CD4-positive, alpha-beta T cell treated with Interleukin-17A for 4 hours (primary cell): ENCODE measurements around the gene ARHGAP23.
"Not testable (repeated sequence)": the region's sequence is repeated elsewhere in the genome, so short reads cannot be mapped to it uniquely, and the experiment has no call there.

Experiments
- DNase-seq: peaks from one replicate; pipeline ENCODE4 v3.0.0-alpha.2; 2020; ENCODE audit warnings: mixed read lengths

ARHGAP23 gene

DNA sequence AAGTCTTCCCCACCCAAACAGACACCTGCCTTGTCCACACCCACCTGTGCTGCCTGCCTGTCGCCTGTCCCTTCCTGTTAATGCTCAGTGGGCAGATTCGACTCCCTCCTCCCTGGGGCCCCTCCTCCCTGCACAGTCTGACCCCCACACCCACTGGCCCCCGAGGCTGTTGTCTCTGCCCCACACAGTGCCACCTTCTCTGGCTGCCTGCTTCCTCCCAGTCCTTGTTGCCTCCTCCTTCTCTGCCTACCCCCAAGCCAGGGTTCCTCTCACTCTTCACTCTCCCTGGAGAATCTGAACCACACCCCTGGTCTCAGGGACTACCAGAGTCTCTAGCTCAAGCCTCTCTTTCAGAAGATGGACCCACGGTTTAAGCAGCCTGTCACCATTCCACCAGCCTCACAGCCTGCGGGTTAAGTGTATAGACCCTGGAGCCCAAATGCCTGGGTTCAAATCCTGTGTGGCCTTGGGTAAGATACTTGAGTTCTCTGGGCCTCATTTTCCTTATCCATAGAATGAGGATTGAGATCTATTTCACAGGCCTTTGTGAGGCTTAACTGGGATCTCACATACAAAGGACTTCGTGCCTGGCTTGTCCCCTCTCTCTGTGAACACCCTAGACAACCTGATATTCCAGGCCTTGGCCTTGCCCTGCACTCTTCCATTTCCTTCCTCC, 3.8 kb upstream of the ARHGAP23 start:
- no peak for DNase-seq

DNA sequence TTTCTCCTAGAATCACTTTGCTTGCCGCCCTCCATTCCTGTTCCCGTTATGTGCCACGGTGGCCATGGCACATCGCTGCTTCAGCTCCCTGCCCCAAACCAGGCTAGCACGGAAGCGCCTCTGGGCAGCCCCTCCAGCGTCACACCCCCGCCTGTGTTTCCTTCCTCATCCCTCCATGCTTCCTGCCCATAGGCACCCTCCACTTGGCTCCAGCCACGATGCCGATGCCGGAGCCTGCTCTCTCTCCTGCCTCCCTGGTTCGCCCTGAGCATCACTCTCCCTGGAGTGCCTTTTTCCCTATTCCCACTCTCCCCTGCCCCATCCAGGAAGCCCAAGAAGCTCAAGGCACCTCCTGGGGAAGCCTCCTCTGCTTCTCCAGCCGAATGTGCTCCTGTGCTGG, 3.2 kb upstream of the ARHGAP23 start:
- DNase-seq: no peak

DNA sequence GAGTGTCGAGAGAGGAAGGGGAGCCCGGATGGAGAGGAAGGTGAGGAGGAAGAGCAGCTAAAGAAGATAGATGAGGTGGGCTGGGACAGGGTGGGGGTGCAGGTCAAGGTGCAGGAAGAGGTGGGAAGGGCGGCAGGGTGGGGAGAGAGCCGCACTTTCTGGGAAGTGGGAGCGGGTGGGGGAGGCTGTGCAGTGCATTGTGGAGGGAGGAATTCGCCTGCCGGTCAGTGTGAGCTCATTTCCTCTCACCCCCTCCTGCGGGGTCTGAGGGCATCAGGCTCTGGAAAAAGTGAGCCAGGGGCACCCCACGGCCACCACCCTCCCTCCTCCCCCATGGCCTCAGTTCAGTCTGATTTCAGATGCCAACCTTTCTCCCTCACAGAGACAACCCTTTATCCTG, 2.5 kb upstream of the ARHGAP23 start:
- DNase-seq: no peak

GRCh38 chr17:38426441-38426840, 1.8 kb upstream of the ARHGAP23 start:
- no peak for DNase-seq

- no peak for DNase-seq
Measured at GRCh38 chr17:38427160-38427949, 909 bp upstream of the ARHGAP23 start.

- peak; percentile 32 for DNase-seq
Measured at GRCh38 chr17:38428643-38429371, 543 bp downstream of the ARHGAP23 start.

DNA sequence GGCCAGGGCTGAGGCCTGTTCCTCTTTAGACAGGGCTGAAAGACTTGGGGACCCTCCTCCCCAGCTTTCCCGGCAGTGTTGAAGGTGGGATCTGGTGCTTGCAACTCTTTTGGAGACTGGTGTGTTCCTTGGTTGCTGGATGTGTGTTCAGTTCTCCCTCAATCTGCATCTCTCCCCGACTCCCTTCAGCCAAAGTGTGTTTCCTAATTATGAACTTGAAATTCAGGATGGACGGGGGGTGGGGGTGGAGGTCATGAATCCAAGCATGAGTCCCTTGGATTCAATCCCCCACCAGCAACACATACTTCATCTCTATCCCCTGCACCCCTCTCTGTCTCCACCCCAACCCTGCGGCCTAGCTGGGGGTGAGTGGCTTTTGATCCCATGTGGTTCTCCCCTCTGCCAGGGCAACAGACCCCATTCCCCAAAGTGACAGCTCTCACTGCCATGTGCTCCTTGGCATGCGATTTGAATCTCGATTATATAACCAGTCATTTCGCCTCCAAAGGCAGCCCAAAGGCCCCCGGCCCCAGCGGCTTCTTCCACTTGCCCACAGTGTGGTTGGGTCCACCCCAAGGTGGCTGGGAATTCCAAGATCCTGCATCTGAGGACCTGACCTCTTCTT, 1.3 kb downstream of the ARHGAP23 start:
- DNase-seq: no peak

- DNase-seq: no peak
Measured at GRCh38 chr17:38430316-38430715, 2.1 kb downstream of the ARHGAP23 start.

DNA sequence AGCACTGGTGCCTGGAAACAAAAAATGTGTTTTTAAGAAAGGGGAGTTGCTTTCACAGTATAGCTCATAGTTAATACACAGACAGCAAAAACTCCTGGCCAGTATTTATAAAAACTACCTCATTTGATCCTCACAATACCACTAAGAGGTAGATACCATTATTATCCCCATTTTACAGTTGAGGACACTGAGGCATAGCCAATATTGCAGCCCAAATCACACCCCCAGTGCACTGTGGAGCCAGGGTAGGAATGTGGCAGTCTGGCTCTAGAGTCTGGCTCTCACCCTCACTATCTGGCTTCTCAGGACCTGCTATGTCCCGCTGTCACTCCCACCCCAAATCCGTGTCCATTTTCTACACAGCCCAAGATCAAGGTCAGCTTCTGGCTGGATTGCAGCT, 2.6 kb downstream of the ARHGAP23 start:
- no peak for DNase-seq

DNA sequence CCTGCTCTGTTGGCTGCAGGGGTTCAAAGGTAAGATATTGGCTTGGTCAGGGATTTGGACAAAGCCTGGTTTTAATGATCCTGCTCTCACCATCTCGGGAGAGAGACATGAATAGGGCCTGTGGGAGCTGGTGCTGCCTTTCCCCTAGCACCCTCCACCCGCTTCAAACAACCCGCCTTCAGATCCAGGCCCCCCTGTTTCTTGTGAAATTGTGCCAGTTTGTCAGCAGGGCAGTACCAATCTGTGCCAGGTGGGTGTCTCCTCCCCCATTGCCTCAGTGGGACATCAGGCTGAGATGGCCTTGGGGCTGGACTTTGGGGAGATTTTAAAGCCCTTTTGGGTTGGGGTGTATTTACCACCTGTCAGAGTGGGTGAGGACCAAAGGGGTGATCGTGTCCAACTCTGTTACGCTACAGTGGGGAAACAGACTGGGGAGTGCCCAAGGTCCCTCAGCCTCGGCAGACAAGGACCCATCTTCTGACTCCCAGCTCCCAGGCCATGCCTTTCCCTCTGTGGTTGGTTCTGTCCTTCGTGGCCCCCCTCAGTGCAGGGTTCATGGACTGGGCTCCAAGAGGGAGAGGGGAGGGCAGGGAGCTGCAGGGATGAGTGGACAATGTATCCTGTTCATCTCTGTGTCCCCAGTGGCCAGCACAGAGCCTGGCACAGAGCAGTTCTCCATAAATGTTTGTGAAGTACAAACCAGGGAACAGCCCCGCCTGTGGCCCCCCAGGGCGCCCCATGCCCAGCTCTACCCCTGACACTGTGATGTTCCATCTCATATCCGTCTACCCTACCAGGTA, 3.3 kb downstream of the ARHGAP23 start:
- no peak for DNase-seq

GRCh38 chr17:38434178-38434665, 6.0 kb downstream of the ARHGAP23 start:
- DNase-seq: no peak

GRCh38 chr17:38435795-38436194, 7.5 kb downstream of the ARHGAP23 start:
- DNase-seq: no peak

DNA sequence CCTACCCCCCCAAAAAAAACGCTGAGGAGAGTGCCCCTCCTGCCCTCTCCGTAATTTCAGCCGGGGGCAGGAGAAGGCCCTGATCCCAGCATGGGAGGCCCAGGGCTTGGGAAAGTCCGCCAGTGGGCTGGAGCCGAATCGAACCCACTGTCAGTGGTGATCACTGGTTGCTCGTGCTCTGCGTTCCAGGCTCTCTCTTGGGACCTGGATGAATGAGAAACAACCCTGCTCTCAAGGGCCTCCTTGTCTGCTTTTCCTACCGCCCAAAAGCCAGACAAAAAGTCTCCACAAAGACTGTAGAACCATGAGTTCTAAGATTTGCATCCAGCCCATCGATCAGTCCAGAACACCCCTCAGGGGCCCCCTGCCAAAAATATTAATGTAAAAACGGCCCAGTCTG, 8.1 kb downstream of the ARHGAP23 start:
- no peak for DNase-seq

GRCh38 chr17:38437313-38437712, 9.0 kb downstream of the ARHGAP23 start:
- not testable (repeated sequence) for DNase-seq

GRCh38 chr17:38439436-38439835, 11.2 kb downstream of the ARHGAP23 start:
- DNase-seq: no peak

DNA sequence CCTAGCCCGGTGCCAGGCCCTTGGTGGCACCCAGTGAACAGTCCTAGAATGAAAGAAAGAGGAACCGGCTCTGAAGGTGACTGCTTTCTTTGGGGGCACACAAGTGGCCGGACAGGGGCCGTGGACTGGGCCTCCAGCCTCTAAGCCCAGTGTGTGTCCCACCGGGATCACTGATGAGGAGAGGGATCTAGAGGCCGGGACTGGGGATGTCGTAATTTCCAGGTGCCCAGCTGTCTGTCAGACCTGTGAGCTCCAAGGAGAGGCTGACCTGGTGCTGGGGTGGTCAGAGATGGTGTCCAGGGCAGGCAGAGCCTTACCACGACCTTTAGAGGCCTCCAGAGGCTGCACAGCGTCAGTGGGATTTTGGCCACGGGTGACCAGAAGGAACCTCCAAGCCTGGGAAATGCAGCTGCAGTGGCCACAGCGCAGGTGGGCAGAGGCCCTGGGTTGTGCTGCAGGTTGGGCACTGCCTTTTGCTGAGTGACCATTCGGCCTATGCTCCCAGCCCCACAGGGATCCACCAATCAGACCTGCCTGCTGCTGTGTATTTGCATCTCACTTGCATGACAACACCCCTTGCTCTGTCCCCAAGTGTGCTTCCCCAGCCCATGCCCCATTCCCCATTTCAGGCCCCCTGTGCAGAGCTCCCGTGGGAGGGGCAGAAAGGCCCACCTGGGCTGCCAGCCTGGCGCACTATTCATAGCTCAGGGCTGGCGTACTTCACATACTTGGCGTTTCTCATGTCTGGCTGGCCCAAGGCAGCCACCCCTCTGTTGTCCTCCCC, 12.5 kb downstream of the ARHGAP23 start:
- DNase-seq: no peak

GRCh38 chr17:38441429-38442061, 13.3 kb downstream of the ARHGAP23 start:
- no peak for DNase-seq

DNA sequence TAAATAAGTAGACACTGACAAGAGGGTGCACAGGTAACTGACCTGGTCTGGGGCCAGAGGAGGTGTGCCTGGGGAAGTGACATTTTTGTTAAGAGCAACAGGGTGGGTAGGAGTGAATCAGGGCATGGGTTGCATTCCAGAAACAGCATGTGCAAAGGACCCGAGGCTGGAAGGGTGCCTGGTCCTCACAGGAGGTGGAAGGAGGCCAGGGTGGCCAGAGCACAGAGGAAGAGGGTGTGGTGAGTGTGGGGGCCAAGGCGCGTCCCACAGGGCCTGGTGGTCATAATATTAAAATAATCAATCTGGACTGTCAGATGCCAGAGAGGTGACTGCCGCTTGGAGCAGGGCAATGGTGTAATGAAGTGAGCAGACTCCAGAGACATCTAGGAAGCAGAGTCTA, 14.3 kb downstream of the ARHGAP23 start:
- no peak for DNase-seq

DNA sequence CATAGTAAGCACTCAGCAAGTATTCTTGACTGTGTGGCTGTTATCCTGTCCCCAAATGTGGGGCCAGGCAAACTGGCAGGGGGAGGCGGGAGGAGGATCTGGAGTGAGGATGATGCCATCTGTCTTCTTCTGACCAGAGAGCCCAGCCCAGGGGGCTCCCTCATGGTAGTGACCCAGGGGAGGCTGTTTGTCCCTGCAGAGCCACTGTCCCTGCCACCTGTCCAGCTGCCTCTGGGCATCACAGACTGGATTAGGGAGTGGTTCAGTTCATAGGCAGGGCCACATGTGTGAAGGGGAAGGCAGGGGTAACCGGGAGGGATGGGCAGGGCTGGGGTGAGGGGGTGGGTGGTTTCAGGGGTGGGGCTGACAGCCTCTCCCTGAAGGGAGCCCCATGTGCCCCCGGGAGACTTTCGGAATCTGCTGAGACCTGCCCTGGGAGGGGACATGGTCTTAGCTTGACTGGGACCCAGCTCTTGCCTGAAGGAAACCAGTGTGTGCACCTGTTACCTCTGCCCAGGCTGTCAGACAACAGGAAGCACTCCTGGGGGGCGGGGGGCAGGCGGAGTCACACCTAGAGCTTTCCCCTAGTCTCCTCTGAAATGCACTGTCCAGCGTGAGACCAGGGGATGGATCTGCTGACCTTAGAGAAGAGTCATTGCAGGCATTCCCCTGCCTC, 15.2 kb downstream of the ARHGAP23 start:
- DNase-seq: peak; percentile 13

GRCh38 chr17:38444151-38444550, 15.9 kb downstream of the ARHGAP23 start:
- peak; percentile 67 for DNase-seq
